Keratinocyte (primary cell): ENCODE measurements around the gene TLR6.

Experiments used
- CTCF ChIP-seq, 3 experiments: IDR thresholded peaks in 1 of 3; conservative IDR thresholded peaks in 1 of 3; optimal IDR thresholded peaks in 1 of 3; 2 replicates in 2 of 3; 3 replicates in 1 of 3; pipeline versions ENCODE3 to v1.5.1; 2011; ENCODE audit warnings: low read length in 3 of 3, mild to moderate bottlenecking in 3 of 3, moderate library complexity in 2 of 3, control low read depth in 1 of 3, inconsistent platforms in 1 of 3; ENCODE audit not compliant: insufficient read depth in 2 of 3; ENCODE audit errors: extremely low read depth in 1 of 3
- EZH2 ChIP-seq: IDR thresholded peaks from one replicate; pipeline ENCODE4 v1.6.1; 2012; ENCODE audit warnings: inconsistent platforms, mild to moderate bottlenecking, low read length, moderate library complexity

- TF ChIP-seq CTCF (optimal IDR thresholded peaks at IDR 0.05 in 1 of 3, IDR thresholded peaks at IDR 0.05 in 1 of 3, conservative IDR thresholded peaks at IDR 0.05 in 1 of 3; ENCODE audit: extremely low read depth in 1 of 3, insufficient read depth in 2 of 3, low read length in 3 of 3) (no peak), EZH2 (no peak)
Observed at GRCh38 chr4:38781854-38782261, 74.8 kb downstream of the TLR6 start.
